ENCODE measurements around the gene CPSF4.
"Not testable (repeated sequence)": the region's sequence is repeated elsewhere in the genome, so short reads cannot be mapped to it uniquely, and the experiment has no call there.

Gene CPSF4

DNA sequence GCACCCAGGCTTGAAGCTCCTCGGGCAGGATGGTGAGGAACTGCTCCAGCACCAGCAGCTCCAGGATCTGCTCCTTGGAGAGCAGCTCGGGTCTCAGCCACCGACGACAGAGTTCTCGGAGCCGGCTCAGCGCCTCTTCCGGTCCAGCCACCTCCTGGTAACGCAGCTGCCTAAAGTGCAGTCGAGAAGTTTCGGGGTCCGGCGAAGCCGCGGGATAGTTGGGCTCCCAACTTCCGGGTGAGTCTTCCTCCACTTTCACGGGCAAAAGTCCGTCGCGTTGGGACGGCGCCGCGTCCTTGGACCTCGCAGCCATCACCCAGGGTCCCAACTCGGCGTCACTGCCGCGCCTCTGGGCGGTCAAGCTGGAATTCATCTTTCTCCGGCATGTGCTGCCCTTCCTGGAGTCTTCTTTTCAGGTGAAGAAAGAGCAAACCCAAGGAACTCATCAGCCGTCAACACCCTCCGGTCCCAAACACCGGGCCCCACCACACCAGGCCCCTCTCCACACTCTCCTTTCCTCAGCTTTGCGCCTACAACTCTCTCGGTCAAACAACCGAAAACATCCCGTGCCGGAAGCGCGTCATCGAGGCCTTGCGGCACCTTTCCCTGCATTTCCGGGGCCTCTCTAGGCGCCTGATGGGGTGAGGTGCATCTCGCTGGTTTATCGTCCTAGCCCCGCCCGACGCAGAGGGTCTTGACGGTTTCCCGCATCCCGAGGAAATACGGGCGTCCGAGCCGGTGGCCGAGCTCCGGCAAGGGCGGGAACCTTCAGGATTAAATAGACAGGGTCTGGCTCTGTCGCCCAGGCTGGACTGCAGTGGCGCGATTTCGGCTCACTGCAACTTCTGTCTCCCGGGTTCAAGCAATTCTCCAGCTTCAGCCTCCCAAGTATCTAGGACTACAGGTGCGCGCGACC lies 61.2 kb downstream of the CPSF4 start, which contains the start of gene ZNF394:
Gene ZNF394, minus strand, starts transcription at position 561 of the 916 bp plus-strand sequence. Its CDS starts 188 bp downstream, at position 373.
- Histone ChIP-seq H4K8ac (ENCODE audit: low read depth, low read length) (no peak within 1 kb of the TSS), H3K27ac (ENCODE audit: low read depth, low read length) (peak within 1 kb of the TSS; percentile 57), H4K5ac (ENCODE audit: low read length) (no peak within 1 kb of the TSS), H3K36me3 (ENCODE audit: control insufficient read depth, insufficient read depth, low read length) (no peaks in the 10 kb centered on the region), H3K79me2 (ENCODE audit: control insufficient read depth, insufficient read depth, low read length) (peaks cover 32% of the 10 kb centered on the region), H3K4me1 (ENCODE audit: control insufficient read depth, low read depth, low read length) (peaks cover 6% of the 10 kb centered on the region), H3K18ac (ENCODE audit: low read length) (no peak within 1 kb of the TSS), H3K79me1 (ENCODE audit: low read length) (peaks cover 12% of the 10 kb centered on the region), H2BK15ac (replicated peaks; ENCODE audit: low read depth) (no peak within 1 kb of the TSS), H2BK120ac (ENCODE audit: low read depth, low read length) (no peak within 1 kb of the TSS), H2BK5ac (ENCODE audit: low read length) (no peak within 1 kb of the TSS), H3K9ac (ENCODE audit: low read length) (peak within 1 kb of the TSS; percentile 89), H3K23ac (ENCODE audit: low read length) (no peak within 1 kb of the TSS), H2AK5ac (ENCODE audit: low read length) (peak within 1 kb of the TSS; percentile 51), H3K4ac (ENCODE audit: low read depth, low read length) (peak within 1 kb of the TSS; percentile 8), H3K4me2 (ENCODE audit: low read length) (peak within 1 kb of the TSS; percentile 98), H3K27me3 (ENCODE audit: insufficient read depth, low read length, poor library complexity) (no peaks in the 10 kb centered on the region), H3K56ac (ENCODE audit: low read length) (peak within 1 kb of the TSS; percentile 95), H3K4me3 (ENCODE audit: low read length) (peak within 1 kb of the TSS; percentile 98)
- no CpG with 5 or more reads among the region's 68 CpGs for WGBS (ENCODE audit: extremely low coverage, insufficient coverage, low lambda C conversion rate)
- DNase-seq, result peak; percentile 97

DNA sequence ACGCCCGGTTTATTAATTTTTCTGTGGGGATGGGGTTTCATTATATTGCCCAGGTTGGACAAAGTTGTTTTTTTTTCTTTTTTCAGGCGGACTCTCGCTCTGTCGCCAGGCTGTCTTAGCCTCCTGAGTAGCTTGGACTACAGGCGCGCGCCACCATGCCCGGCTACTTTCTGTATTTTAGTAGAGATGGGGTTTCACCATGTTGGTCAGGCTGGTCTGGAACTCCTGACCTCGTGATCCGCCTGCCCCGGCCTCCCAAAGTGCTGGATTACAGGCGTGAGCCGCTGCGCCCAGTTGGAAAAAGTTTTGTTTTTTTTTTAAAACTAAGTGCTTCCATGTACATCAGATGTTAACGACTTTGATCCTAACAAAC lies 61.9 kb downstream of the CPSF4 start:
- Histone ChIP-seq H3K27me3 (ENCODE audit: insufficient read depth, low read length, poor library complexity) (no peaks in the 10 kb centered on the region), H3K79me1 (ENCODE audit: low read length) (peaks cover 14% of the 10 kb centered on the region), H2BK5ac (ENCODE audit: low read length) (no peak overlapping the region), H3K4me1 (ENCODE audit: control insufficient read depth, low read depth, low read length) (peaks cover 6% of the 10 kb centered on the region), H4K8ac (ENCODE audit: low read depth, low read length) (no peak overlapping the region), H3K18ac (ENCODE audit: low read length) (no peak overlapping the region), H3K4me3 (ENCODE audit: low read length) (peak overlapping the region; percentile 71), H3K36me3 (ENCODE audit: control insufficient read depth, insufficient read depth, low read length) (no peaks in the 10 kb centered on the region), H3K23ac (ENCODE audit: low read length) (no peak overlapping the region), H4K5ac (ENCODE audit: low read length) (no peak overlapping the region), H2BK120ac (ENCODE audit: low read depth, low read length) (no peak overlapping the region), H3K4ac (ENCODE audit: low read depth, low read length) (peak overlapping the region; percentile 8), H3K27ac (ENCODE audit: low read depth, low read length) (no peak overlapping the region), H2BK15ac (replicated peaks; ENCODE audit: low read depth) (no peak overlapping the region), H3K4me2 (ENCODE audit: low read length) (peak overlapping the region; percentile 48), H2AK5ac (ENCODE audit: low read length) (no peak overlapping the region), H3K79me2 (ENCODE audit: control insufficient read depth, insufficient read depth, low read length) (peaks cover 37% of the 10 kb centered on the region), H3K56ac (ENCODE audit: low read length) (peak overlapping the region; percentile 82), H3K9ac (ENCODE audit: low read length) (peak overlapping the region; percentile 72)
- WGBS (ENCODE audit: extremely low coverage, insufficient coverage, low lambda C conversion rate), result no CpG with 5 or more reads among the region's 16 CpGs
- no peak for DNase-seq

GRCh38 chr7:99501236-99501635 lies 62.5 kb downstream of the CPSF4 start:
- H3K4me2 ChIP-seq (ENCODE audit: low read length); H3K4me3 ChIP-seq (ENCODE audit: low read length); H3K27me3 ChIP-seq (ENCODE audit: insufficient read depth, low read length, poor library complexity); H3K56ac ChIP-seq (ENCODE audit: low read length); H3K4ac ChIP-seq (ENCODE audit: low read depth, low read length); H3K27ac ChIP-seq (ENCODE audit: low read depth, low read length); H3K23ac ChIP-seq (ENCODE audit: low read length); H2BK5ac ChIP-seq (ENCODE audit: low read length); H2BK15ac ChIP-seq (replicated peaks; ENCODE audit: low read depth); H3K4me1 ChIP-seq (ENCODE audit: control insufficient read depth, low read depth, low read length); H3K36me3 ChIP-seq (ENCODE audit: control insufficient read depth, insufficient read depth, low read length); H3K18ac ChIP-seq (ENCODE audit: low read length); H2BK120ac ChIP-seq (ENCODE audit: low read depth, low read length); H4K8ac ChIP-seq (ENCODE audit: low read depth, low read length); H2AK5ac ChIP-seq (ENCODE audit: low read length); H4K5ac ChIP-seq (ENCODE audit: low read length); H3K9ac ChIP-seq (ENCODE audit: low read length): not testable (repeated sequence)
- Histone ChIP-seq H3K79me2 (ENCODE audit: control insufficient read depth, insufficient read depth, low read length) (peaks cover 40% of the 10 kb centered on the region), H3K79me1 (ENCODE audit: low read length) (peaks cover 17% of the 10 kb centered on the region)
- no CpG with 5 or more reads among the region's 12 CpGs for WGBS (ENCODE audit: extremely low coverage, insufficient coverage, low lambda C conversion rate)
- DNase-seq, result peak; percentile 36

- H3K36me3 ChIP-seq (ENCODE audit: control insufficient read depth, insufficient read depth, low read length), result no peaks in the 10 kb centered on the region
- no peak overlapping the region for H2BK120ac ChIP-seq (ENCODE audit: low read depth, low read length)
- H4K5ac ChIP-seq (ENCODE audit: low read length), result no peak overlapping the region
- H3K79me2 ChIP-seq (ENCODE audit: control insufficient read depth, insufficient read depth, low read length), result peaks cover 24% of the 10 kb centered on the region
- H3K79me1 ChIP-seq (ENCODE audit: low read length), result peaks cover 14% of the 10 kb centered on the region
- DNase-seq, result peak; percentile 99
- H3K4me3 ChIP-seq (ENCODE audit: low read length), result no peak overlapping the region
- peak overlapping the region; percentile 85 for H3K56ac ChIP-seq (ENCODE audit: low read length)
- no peaks in the 10 kb centered on the region for H3K27me3 ChIP-seq (ENCODE audit: insufficient read depth, low read length, poor library complexity)
- H2AK5ac ChIP-seq (ENCODE audit: low read length), result no peak overlapping the region
- WGBS (ENCODE audit: extremely low coverage, insufficient coverage, low lambda C conversion rate), result no CpG with 5 or more reads among the region's 19 CpGs
- peaks cover 2% of the 10 kb centered on the region for H3K4me1 ChIP-seq (ENCODE audit: control insufficient read depth, low read depth, low read length)
- H3K27ac ChIP-seq (ENCODE audit: low read depth, low read length), result no peak overlapping the region
- H3K18ac ChIP-seq (ENCODE audit: low read length), result no peak overlapping the region
- H2BK5ac ChIP-seq (ENCODE audit: low read length), result no peak overlapping the region
- H3K4ac ChIP-seq (ENCODE audit: low read depth, low read length), result no peak overlapping the region
- H3K4me2 ChIP-seq (ENCODE audit: low read length), result peak overlapping the region; percentile 75
- peak overlapping the region; percentile 48 for H3K9ac ChIP-seq (ENCODE audit: low read length)
- no peak overlapping the region for H3K23ac ChIP-seq (ENCODE audit: low read length)
- H2BK15ac ChIP-seq (replicated peaks; ENCODE audit: low read depth), result no peak overlapping the region
- H4K8ac ChIP-seq (ENCODE audit: low read depth, low read length), result no peak overlapping the region
Observed at GRCh38 chr7:99504281-99504602, 65.5 kb downstream of the CPSF4 start.

DNA sequence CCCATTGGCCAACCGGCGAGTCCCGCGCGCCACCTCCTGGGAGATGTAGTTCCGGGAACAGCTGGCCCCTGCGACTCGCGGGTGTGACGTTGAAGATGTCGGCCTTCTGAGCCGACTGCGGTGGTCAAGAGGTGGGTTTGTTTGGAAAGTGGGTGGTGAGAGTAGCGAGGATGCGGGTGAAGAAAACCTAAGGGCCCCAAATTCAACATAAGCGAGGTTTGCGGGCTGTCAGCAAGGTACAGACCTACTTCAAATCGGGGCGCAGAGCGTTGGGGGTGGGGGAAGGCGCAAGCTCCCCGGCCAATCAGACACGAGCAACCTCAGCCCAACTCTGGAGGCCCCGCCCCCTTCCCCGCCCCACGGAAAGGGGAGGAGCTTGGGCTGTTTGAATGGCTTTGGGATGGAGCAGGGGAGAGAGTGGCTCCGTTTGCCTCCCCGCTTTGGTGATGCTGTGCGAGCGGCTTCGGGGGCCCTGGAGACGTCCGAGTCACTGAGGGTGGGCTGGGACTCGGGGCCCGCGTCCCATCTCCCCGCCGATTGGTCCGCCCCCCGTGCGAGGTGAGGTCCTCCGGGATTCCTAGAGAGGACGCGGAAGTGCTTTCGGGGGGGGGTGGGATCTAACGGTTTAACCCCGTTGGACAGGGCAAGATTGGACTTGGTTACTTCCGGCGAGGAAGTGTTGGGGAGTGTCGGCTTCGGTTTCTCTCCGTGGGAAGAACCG lies 66.0 kb downstream of the CPSF4 start, which contains the start of gene ZKSCAN5:
Gene ZKSCAN5, plus strand, starts transcription at position 60 of the 721 bp plus-strand sequence. CDS start 1,383 bp downstream, outside the sequence.
- Histone ChIP-seq H3K79me1 (ENCODE audit: low read length) (peaks cover 10% of the 10 kb centered on the region), H2BK5ac (ENCODE audit: low read length) (peak within 1 kb of the TSS; percentile 95), H3K36me3 (ENCODE audit: control insufficient read depth, insufficient read depth, low read length) (no peaks in the 10 kb centered on the region), H3K27ac (ENCODE audit: low read depth, low read length) (peak within 1 kb of the TSS; percentile 91), H2BK15ac (replicated peaks; ENCODE audit: low read depth) (no peak within 1 kb of the TSS), H3K4me2 (ENCODE audit: low read length) (peak within 1 kb of the TSS; percentile 75), H3K56ac (ENCODE audit: low read length) (peak within 1 kb of the TSS; percentile 89), H3K23ac (ENCODE audit: low read length) (no peak within 1 kb of the TSS), H3K4me3 (ENCODE audit: low read length) (peak within 1 kb of the TSS; percentile 69), H3K18ac (ENCODE audit: low read length) (peak within 1 kb of the TSS; percentile 91), H2BK120ac (ENCODE audit: low read depth, low read length) (peak within 1 kb of the TSS; percentile 61), H4K5ac (ENCODE audit: low read length) (no peak within 1 kb of the TSS), H3K4me1 (ENCODE audit: control insufficient read depth, low read depth, low read length) (peaks cover 2% of the 10 kb centered on the region), H3K27me3 (ENCODE audit: insufficient read depth, low read length, poor library complexity) (no peaks in the 10 kb centered on the region), H3K79me2 (ENCODE audit: control insufficient read depth, insufficient read depth, low read length) (peaks cover 19% of the 10 kb centered on the region), H2AK5ac (ENCODE audit: low read length) (no peak within 1 kb of the TSS), H4K8ac (ENCODE audit: low read depth, low read length) (no peak within 1 kb of the TSS), H3K9ac (ENCODE audit: low read length) (peak within 1 kb of the TSS; percentile 77), H3K4ac (ENCODE audit: low read depth, low read length) (peak within 1 kb of the TSS; percentile 62)
- no CpG with 5 or more reads among the region's 53 CpGs for WGBS (ENCODE audit: extremely low coverage, insufficient coverage, low lambda C conversion rate)
- DNase-seq, result peak; percentile 97
